Measurements from ENCODE around the gene SLC49A4.

SLC49A4 gene

DNA sequence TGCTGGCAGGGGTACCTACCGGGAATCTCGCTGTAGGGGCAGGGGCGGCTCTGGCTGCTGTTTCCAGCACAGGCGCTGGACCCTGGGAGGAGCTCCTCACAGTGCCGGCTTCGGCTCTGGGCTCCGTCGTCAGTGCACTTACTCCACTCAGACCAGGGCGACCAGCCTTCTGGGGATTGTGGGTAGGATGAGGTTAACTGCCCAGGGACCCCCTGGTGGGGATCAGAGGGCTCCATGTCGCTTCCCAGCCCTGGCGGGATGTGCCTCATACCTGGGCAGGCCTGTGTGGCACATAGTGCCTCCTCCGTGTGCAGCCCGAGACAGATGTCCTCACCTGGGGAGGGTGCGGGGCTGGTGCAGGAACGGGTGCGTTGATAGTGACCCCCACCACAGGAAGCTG lies 117.0 kb downstream of the SLC49A4 start:
- DNase-seq = no peak

DNA sequence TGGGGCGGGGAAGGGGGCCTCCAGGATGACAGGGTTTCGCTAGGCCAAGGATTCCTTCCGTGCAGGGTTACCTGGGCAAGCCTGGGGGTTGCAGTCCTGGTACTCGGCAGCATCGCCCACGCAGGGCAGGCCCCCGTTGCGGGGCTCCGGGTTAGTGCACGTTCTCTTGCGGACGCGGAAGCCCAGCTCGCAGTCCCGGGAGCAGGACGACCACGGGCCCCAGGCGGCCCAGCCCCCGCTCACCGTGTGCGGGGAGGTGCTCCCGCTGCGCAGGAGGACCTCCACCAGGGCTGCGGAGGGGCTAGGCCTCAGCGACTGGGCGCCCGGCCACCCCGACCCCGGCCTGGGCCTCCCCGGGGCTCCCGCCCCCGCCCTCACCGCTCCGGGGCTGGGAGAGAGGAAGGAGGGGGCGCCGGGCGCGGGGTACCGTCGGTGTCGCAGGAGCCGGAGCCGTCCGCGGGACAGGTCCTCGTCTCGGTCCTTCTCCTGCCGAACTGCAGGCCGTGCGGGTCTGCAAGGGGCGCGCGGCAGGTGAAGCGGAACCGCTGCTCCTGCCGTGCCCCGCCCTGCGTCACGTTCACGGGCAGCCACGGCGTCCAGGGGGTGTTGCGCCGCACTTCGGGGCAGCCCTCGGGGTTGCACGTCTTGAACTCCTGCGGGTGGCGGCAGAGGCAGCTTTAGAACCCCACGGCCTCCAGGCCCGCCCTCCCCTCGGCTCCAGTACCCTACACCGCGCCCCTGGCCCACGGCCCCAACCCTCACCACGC lies 118.1 kb downstream of the SLC49A4 start:
- no peak for DNase-seq

- DNase-seq = no peak
Measured at GRCh38 chr3:122913539-122914100, 118.8 kb downstream of the SLC49A4 start.

DNA sequence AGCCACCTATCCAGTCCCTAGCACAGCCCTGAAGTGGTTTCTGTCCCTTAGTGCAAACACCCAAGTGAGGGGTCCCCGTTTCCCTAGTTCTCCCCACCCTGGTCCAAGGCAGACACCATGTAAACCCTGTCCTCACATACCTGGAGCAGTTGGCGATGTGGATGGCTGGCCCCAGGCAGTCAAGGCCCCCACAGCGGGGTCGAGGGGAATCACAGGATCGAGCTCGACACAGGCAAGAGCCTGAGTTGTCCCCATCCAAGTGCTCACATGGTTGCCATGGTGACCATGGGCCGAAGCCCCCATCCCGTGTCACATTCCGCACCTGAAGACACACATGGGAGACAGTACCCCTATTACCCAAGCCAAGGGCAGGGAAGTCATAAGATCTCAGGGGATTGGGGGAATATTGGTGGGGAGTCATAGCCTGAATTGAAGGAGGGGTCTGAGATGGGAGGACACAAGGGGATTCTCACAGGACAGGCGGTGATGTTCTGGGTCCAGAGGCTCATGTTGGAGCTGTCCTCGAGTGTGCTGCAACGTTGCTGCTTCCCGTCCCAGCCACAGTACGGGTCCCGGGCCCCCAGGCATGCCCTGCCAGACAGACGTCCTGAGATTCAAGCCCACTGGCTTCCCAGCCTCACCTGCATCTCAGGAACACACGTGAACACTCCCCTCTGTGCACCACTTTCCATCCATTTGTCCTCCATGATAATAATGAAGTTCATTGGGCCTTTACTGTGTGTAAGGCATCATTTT lies 120.6 kb downstream of the SLC49A4 start:
- no peak for DNase-seq

- DNase-seq = no peak
Measured at GRCh38 chr3:122916084-122916483, 121.2 kb downstream of the SLC49A4 start.

DNA sequence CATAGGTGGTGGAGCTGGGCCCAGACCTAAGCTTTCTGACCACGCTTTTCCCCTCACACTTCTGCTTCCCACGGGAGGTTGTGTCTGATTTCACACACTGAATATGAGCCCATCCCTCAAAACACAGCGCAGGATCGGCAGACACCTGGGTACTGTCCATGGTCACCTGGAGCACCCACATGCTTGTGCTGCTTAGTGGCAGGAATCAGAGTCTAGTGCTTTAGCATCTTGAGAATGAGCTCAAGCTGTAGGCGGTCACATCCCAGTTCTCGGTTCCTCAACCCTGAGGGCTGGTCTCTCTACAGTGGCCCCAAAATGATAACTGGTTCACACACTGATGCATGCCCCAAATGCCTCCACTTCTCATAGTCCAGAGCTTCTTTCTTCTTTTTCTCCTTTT lies 121.7 kb downstream of the SLC49A4 start:
- DNase-seq = no peak

GRCh38 chr3:122917412-122917811 lies 122.5 kb downstream of the SLC49A4 start:
- DNase-seq = no peak

- no peak for DNase-seq
Measured at GRCh38 chr3:122918576-122919290, 123.9 kb downstream of the SLC49A4 start.

GRCh38 chr3:122919291-122919610 lies 124.4 kb downstream of the SLC49A4 start:
- no peak for DNase-seq

GRCh38 chr3:122920986-122921385 lies 126.1 kb downstream of the SLC49A4 start:
- DNase-seq = no peak

- DNase-seq = no peak
Measured at GRCh38 chr3:122921791-122922651, 127.2 kb downstream of the SLC49A4 start.

GRCh38 chr3:122923611-122924010 lies 128.7 kb downstream of the SLC49A4 start:
- no peak for DNase-seq

- DNase-seq = no peak
Measured at GRCh38 chr3:122924056-122924455, 129.2 kb downstream of the SLC49A4 start.

DNA sequence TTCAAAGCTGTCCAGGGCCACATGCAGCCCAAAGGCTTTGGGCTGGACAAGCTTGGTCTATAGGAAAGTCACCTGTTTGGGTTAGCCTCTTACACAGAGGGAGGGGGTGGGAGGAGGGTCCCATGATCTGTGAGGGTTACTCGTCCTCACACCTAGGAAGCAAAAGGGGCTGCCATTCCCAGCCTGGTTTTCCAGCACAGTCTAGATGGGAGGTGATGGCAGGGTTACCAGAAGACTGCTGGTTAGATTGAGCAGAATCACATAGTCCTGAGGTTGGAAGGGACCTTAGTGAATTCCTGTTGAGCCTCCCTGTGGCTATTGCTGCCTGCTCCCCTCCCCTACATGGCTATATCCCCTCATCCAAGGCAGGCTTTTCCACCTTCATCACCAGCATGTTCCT lies 130.9 kb downstream of the SLC49A4 start:
- DNase-seq = no peak

- DNase-seq = no peak
Measured at GRCh38 chr3:122926322-122926721, 131.5 kb downstream of the SLC49A4 start.

DNA sequence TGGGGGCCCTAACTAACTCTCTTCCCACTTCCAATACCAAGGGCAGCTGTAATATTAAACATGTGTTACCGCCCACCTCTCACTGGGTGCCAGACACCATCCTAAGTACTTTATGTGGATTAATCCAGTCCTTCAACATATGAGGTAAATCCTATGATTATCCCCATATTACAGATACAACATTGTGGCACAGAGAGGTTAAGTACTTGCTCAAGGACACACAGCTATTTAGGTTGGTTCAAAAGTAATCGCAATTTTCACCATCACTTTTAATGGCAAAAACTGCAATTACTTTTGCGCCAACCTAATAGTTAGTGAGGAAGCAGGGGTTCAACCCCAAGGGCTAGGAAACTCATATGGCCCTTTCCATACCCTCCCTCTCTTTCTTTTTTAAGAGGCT lies 131.9 kb downstream of the SLC49A4 start:
- no peak for DNase-seq

GRCh38 chr3:122927726-122928125 lies 132.9 kb downstream of the SLC49A4 start:
- DNase-seq = no peak

- no peak for DNase-seq
Measured at GRCh38 chr3:122928396-122929187, 133.7 kb downstream of the SLC49A4 start.

DNA sequence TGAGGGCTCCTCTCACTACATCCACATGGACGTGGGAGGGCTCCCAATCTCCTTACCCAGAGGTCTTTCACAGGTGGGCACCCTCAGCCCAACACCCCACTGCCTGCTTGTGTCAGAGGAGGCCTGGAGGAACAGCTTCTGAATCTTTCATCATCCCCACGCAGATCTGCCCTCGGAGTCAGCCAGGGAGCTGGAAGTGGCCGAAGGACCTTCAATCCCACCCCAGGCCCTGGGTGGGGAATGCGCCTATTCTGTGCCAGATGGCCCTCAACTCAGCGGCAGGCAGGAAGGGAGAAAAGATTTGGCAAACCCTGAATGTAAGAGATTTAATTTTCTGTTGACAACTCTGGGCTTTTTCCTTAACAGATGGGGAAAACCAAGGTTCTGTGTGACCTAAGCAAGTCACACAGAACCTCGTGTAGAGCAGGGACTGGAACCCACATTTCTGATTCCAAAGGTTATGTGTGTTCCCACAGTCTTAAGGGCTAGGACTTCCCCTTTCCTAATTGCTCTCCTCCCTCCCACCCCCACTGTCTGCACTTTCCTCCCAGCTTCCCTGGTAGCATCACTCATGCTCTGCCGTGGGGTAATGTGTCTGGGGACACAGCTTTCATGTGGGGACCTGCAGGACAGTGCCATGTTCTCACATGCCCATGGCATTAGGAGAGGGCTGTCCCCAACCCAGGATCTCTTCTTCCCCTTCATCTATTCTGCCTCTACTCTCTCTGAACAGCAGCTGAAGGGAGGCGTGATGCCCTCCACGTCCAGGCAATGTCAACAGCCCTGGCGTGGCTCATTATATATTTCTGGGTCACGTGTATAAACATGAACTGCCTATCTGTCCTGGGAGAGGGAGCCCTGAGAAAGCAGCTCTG lies 134.6 kb downstream of the SLC49A4 start:
- DNase-seq = no peak
